Epithelial cell of esophagus (primary cell): ENCODE results near the gene ANTXRL.
"Not testable (repeated sequence)": the region's sequence is repeated elsewhere in the genome, so short reads cannot be mapped to it uniquely, and the experiment has no call there.

Experiments
- DNase-seq: peaks from one replicate; pipeline ENCODE4 v3.0.0; 2010; ENCODE audit warnings: low read depth
- H3K4me3 ChIP-seq: 2 replicates; pipeline ENCODE4 v1.5.1; 2011; ENCODE audit warnings: mild to moderate bottlenecking, low read length, control low read depth
- TF ChIP-seq, protein P1 (sequence below): IDR thresholded peaks from 2 replicates; pipeline ENCODE4 v1.5.1; 2011; ENCODE audit warnings: low read depth, mild to moderate bottlenecking, low read length, control low read depth, inconsistent platforms; ENCODE audit not compliant: insufficient read depth; ENCODE audit errors: missing control alignments

Gene ANTXRL

DNA sequence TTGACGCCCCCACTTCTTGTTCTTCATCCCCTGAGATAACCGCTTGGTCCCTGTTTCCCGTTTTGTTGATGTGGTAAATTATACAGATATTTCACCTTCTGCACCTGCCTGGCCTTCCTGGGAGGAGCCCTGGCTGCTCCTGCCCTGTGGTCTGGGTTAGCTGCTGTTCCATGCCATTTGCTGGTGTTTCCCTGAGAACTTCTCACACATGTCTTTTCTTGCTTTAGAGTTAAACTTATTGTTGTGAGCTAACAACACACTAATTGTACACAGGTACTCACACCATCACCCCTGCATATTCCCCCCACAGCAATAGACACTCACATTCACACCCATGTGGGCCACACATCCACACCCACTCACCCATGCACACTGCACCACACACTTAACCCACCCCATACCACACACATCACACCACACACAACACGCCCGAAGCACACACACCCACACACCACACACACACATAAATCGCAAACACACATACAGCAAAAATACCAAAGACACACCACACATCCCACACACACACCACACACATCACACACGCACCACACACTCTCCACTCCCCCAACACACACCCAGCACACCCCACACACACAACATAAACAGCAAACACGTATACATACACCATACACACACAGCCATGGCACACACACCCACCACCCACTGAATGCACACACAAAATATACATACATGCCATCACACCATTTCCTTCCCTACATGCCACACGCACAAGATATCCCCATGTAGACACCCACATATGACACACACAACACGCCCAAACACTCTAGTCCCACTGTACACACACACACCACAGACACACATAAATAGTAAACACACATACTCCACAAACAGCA lies 19.4 kb upstream of the ANTXRL start:
- no peak overlapping the region for H3K4me3 ChIP-seq
- TF ChIP-seq, protein P1, sequence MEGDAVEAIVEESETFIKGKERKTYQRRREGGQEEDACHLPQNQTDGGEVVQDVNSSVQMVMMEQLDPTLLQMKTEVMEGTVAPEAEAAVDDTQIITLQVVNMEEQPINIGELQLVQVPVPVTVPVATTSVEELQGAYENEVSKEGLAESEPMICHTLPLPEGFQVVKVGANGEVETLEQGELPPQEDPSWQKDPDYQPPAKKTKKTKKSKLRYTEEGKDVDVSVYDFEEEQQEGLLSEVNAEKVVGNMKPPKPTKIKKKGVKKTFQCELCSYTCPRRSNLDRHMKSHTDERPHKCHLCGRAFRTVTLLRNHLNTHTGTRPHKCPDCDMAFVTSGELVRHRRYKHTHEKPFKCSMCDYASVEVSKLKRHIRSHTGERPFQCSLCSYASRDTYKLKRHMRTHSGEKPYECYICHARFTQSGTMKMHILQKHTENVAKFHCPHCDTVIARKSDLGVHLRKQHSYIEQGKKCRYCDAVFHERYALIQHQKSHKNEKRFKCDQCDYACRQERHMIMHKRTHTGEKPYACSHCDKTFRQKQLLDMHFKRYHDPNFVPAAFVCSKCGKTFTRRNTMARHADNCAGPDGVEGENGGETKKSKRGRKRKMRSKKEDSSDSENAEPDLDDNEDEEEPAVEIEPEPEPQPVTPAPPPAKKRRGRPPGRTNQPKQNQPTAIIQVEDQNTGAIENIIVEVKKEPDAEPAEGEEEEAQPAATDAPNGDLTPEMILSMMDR, result no peak
- no peak for DNase-seq

DNA sequence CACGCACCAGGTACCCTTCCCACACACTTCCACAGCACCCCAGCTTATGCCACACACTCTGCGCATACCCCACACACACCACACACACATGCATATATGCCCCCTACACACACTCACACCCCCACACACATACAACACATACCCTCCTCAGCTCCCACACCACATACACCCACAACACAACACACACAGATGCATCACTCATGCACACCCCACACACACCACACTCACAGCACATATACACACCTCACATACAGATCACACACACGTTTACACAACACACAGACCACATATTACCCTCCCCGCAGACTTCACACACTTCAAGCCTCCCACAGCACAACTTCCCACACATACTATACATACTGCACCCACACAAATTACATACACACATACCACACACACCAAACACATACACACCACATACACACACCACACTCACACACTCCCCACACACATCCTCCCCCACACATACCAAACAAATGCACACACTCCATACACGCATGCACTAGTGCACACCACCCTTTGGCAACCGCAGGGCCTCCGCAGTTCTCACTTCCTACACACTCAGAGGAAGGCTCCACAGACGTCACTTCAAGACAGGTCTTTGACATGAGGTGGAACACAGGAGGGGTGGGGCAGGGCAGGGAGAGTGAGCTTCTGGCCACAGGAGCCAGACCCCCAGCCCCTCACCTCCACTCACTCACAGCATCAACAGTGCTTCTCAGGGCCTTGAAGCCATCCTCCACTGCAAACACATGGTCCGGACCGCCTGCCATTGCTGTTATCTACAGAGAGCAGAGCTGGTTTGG lies 18.5 kb upstream of the ANTXRL start:
- TF ChIP-seq, protein P1, result no peak
- no peak for DNase-seq
- no peak overlapping the region for H3K4me3 ChIP-seq

DNA sequence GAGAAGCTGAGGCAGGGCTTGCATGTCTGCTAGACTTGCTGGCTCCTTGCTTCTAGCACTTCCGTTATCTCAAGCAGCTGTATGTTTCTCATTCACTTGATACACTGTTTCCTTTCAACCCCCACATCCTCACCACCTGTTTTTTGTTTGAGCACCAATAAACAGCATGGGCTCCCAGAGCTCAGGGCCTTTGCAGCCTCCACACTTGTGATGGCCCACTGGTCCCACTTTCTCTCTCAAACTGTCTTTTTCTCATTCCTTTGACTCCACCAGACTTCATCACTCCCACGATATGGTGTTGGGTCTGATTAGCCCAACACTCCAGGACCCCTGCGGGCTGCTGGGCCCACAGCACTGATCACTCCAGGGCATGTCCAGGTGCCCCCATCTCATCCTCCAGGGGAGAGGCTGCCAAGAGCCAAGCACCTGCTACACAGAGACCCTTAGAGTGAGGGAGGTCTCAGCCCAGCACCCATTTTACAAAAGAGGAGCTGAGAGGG lies 17.2 kb upstream of the ANTXRL start:
- H3K4me3 ChIP-seq, DNase-seq: not testable (repeated sequence)

DNA sequence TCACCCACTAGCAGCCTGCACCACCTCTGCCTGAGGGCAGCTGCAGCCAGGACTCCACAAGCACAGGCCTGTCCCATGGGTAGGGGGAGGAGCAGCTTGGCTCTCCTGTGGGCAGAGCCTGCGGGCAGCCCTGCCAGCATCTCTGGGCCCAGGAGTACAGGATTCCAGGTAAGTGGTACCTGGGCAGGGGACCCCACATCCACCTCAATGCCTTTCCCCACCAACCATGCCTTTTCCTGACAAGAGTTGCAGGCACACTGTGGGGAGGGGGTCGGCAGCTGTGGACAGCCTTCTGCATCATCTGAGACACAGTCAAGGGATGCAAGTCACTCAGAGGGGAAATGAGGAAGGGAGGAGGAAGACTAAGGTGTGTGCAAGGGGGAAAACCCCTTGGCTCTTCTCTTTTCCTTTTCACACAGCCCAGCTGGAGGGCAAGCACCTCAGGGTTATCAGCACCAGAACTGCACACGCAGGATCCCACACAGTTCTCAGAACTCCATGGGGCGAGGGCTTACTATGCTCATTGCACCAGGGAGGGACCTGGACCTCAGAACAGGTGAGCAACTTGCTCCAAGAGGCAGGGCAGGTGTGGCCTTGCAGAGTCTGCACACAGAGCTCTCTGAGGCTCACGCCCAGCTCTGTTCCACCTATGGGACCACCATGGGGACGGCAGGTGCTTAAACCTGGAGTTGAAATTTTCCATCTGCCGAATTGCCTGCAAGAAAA lies 16.5 kb upstream of the ANTXRL start:
- no peak overlapping the region for H3K4me3 ChIP-seq
- TF ChIP-seq, protein P1, result no peak
- DNase-seq, result peak; percentile 18

DNA sequence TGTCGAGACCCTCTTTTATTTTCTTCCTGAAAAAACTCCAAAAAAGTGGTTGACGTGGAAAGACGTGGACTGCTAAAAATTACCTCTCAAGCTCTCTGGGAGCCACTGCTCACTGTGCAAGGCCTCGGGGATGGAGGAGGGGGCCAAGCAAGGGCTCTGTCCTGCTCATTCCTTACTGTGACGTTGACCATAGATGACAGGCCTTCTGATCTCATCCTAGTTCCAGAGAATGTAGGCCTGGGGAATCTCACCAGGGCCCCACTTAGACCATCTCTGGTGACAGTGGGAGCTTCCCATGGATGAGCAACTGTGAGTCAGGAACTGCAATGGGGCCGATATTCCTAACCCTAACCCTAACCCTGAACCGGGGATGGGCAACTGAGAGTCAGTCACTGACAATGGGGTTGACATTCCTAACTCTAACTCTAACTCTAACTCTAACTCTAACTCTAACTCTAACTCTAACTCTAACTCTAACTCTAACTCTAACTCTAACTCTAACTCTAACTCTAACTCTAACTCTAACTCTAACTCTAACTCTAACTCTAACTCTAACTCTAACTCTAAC lies 15.8 kb upstream of the ANTXRL start:
- not testable (repeated sequence) for DNase-seq, H3K4me3 ChIP-seq

DNA sequence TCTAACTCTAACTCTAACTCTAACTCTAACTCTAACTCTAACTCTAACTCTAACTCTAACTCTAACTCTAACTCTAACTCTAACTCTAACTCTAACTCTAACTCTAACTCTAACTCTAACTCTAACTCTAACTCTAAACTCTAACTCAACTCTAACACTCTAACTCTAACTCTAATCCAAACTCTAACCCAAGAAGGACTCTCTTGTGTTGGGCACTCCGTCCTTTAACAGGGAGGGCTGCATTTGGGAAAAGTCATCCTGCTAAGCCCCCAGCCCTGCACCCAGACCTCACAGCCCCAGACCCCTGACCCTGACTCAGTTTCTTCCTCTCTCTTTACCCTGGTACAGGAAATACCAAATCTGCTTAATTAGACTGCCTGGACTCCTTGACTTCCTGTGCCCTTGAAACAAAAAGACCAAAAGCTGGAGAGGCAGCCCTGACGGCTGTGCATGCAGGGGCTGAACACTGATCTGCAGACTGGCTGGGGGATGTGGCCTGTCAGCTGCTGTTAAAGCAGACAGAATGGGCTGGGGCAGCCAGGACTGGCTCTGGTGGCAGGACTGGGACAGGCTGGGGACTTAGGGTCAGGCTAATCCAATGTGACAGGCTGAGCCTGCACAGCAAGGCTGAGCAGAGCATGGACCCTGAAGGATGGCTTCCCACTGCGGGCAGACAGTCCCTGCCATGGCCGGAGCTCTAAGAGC lies 14.8 kb upstream of the ANTXRL start:
- not testable (repeated sequence) for DNase-seq, H3K4me3 ChIP-seq

DNA sequence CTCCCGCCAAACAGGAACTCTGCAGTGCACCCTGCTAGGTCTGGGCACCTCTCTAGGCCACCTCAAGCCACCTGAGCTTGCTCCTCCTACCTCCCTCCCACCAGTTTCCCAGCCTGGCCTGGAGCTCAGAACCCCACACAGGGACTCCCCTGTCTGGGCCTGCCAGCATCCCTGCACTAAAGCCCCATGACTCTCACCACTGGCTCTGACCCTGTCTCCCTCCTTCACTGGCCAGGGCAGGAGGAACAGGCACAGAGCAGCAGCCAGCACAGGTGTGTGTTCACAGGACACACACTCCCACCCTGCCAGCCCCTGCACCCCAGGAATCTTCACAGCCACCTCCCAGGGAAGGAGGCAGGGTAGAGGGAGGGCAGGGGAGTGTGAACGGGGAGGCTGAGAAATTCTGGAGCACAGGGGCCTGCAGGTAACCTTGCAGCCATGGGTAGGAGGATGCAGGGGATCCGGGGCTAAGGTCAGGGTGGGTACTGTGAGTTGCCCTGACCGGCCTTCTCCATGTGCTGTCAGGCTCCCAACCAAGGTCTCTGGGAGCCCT lies 13.9 kb upstream of the ANTXRL start:
- DNase-seq, result no peak
- H3K4me3 ChIP-seq, result no peak overlapping the region
- TF ChIP-seq, protein P1, result no peak
